ENCODE data around the gene CRYM.
"Not testable (repeated sequence)": the region's sequence is repeated elsewhere in the genome, so short reads cannot be mapped to it uniquely, and the experiment has no call there.

The CRYM gene

DNA sequence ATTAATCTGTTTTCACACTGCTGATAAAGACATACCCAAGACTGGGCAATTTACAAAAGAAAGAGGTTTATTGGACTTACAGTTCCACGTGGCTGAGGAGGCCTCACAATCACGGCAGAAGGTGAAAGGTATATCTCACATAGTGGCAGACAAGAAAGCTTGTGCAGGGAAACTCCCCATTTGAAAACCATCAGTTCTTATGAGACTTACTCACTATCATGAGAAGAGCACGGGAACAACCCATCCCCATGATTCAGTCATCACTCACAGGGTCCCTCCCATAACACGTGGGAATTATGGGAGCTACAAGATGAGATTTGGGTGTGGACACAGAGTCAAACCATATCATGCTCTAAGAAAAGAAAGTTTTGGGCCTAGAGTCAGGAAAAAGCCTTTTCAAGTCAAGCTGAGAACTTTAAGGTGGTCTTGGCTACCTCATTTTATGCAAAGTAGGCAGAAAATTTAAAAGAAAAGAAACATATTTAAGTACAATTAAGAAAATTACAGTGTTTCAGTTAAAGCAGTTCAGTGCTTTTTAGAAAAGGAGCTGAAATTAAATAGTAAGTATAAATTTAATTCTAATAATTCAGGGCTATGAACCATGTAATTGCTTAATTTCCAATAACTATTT is 24.9 kb upstream of the CRYM start:
- in situ Hi-C loops (cut with MboI; ENCODE audit: low sequenced_read_pairs, unreplicated experiment) = loop anchor here (10.0 kb wide), 1 partner anchor 1022 kb away; no protein-coding TSS in a partner anchor
- TF ChIP-seq, protein P1, sequence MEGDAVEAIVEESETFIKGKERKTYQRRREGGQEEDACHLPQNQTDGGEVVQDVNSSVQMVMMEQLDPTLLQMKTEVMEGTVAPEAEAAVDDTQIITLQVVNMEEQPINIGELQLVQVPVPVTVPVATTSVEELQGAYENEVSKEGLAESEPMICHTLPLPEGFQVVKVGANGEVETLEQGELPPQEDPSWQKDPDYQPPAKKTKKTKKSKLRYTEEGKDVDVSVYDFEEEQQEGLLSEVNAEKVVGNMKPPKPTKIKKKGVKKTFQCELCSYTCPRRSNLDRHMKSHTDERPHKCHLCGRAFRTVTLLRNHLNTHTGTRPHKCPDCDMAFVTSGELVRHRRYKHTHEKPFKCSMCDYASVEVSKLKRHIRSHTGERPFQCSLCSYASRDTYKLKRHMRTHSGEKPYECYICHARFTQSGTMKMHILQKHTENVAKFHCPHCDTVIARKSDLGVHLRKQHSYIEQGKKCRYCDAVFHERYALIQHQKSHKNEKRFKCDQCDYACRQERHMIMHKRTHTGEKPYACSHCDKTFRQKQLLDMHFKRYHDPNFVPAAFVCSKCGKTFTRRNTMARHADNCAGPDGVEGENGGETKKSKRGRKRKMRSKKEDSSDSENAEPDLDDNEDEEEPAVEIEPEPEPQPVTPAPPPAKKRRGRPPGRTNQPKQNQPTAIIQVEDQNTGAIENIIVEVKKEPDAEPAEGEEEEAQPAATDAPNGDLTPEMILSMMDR (IDR thresholded peaks at IDR 0.05; ENCODE audit: borderline replicate concordance, control extremely low read depth, extremely low read depth, insufficient read depth, missing control alignments) = no peak
- no peak for DNase-seq (ENCODE audit: low spot score)

DNA sequence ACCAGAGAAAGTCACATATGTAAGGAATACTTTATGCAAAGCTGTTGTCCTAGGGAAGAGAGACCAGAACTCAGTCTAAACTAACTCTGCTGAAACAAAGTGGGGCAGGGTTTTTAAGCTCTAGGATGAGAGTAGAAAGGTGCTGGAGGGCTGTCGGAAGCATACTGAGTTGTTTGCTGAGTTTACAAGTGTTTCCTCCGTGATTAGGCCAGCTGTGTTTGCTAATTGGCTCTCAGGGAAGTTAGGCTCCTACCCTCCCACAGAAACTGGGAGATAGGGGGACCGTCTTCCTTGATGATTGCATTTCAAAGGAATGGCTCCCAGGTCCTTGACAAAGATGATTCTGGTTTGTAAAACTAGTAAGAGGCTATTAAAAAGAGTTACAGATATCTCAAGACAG is 24.4 kb upstream of the CRYM start:
- no peak for DNase-seq (ENCODE audit: low spot score)
- in situ Hi-C loops (cut with MboI; ENCODE audit: low sequenced_read_pairs, unreplicated experiment) = loop anchor here (10.0 kb wide), 1 partner anchor 1022 kb away; no protein-coding TSS in a partner anchor
- TF ChIP-seq, protein P1 (IDR thresholded peaks at IDR 0.05; ENCODE audit: borderline replicate concordance, control extremely low read depth, extremely low read depth, insufficient read depth, missing control alignments) = no peak

DNA sequence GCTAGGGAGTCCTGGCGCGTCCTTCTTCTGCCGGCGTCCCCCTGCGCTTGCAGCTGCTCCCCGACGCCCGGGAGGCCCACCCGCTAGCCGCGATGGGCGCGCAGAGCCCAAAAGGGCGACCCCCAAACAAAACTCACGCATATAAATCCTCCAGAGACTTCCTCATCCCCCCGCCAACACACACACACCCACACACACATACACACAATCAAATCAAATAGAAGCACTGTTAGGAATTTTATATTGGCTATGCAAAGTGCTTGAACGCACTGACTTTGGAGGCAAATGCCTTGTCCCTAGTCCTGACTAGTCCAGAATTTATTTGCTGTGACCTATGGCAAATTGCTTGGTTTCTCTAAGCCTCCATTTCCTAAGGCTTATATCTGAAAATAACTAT is 23.8 kb upstream of the CRYM start:
- in situ Hi-C loops (cut with MboI; ENCODE audit: low sequenced_read_pairs, unreplicated experiment) = loop anchor here (10.0 kb wide), 1 partner anchor 1023 kb away; no protein-coding TSS in a partner anchor
- DNase-seq (ENCODE audit: low spot score) = no peak
- TF ChIP-seq, protein P1 (IDR thresholded peaks at IDR 0.05; ENCODE audit: borderline replicate concordance, control extremely low read depth, extremely low read depth, insufficient read depth, missing control alignments) = no peak

DNA sequence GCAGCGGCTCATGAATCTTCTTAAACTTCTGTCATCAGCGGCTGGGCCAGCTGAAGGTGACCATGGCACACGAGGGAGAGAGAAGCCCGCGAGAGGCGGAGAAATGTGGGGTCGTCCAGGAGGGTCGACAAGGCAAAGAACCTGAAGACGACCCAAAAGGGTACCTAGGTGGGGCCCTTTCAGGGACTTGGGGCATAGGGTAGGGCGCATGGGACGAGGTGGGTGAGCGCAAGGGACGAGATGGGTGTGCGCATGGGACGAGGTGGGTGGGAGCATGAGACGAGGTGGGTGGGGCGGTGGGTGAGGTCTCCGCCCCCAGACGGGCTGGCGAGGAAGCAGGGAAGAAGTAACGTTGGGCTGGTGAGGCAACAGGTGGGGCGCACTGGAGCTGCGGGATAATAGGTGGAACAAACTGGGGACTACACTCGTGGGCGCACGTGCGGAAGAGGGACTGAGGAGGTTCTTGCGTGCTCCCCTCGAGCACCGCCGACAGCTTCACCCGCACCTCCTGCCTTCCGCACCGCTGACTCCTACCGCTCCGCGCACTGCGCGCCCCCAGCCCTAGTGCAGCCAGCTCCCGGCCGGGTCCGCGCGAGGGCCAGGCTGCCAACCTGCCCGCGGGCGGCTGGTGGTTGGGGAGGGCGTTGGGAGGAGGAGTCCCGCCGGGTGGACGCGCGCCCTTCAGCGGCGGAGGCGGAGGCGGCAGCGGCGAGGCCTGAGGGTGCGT is 23.2 kb upstream of the CRYM start:
- in situ Hi-C loops (cut with MboI; ENCODE audit: low sequenced_read_pairs, unreplicated experiment) = loop anchor here (10.0 kb wide), 1 partner anchor 1023 kb away; no protein-coding TSS in a partner anchor
- TF ChIP-seq, protein P1 (IDR thresholded peaks at IDR 0.05; ENCODE audit: borderline replicate concordance, control extremely low read depth, extremely low read depth, insufficient read depth, missing control alignments) = no peak
- DNase-seq (ENCODE audit: low spot score) = peak; percentile 84

DNA sequence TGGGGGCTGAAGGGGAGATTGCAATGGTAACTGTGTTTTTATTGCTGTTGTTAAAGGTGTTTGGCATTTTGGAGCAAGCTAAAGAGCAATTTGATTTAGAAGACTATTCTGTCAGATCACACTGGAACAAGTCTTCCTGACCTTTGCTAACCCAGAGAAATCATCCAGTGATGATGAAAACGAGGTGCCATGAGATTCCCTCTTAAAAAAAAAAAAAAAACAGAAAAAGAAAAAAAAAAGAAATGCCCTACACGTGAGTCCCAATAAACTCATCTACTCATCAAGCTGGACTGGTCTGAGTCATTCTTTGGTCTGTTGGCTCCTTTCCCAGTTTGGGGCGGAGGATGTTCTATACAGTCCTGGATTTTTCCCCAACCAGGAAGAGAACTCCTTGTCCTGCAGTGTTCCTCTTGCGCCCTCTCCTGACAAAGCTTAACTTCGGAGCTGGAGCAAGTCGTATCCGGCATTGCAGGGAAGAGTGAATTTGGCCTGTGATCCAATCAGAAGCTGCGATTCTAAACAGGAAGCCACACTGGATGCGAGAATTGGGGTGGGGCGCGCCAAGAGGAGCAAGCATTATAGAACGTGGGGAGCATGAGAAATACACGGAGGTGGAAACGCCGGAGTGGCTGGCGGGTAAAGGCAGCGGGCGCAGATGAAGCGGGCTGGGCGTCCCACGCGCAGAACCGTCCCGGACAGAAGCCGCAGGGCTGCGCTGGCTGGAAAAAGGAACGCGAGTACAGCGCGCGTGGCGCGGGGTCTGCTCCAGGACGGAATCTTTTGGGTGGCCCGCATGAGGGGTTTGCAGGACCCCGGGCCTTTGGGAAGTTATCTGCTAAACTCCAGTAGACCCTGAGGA is 22.4 kb upstream of the CRYM start:
- in situ Hi-C loops (cut with MboI; ENCODE audit: low sequenced_read_pairs, unreplicated experiment) = loop anchor here (10.0 kb wide), 1 partner anchor 1024 kb away; no protein-coding TSS in a partner anchor
- TF ChIP-seq, protein P1 (IDR thresholded peaks at IDR 0.05; ENCODE audit: borderline replicate concordance, control extremely low read depth, extremely low read depth, insufficient read depth, missing control alignments) = peak; percentile 69
- peak; percentile 84 for DNase-seq (ENCODE audit: low spot score)

DNA sequence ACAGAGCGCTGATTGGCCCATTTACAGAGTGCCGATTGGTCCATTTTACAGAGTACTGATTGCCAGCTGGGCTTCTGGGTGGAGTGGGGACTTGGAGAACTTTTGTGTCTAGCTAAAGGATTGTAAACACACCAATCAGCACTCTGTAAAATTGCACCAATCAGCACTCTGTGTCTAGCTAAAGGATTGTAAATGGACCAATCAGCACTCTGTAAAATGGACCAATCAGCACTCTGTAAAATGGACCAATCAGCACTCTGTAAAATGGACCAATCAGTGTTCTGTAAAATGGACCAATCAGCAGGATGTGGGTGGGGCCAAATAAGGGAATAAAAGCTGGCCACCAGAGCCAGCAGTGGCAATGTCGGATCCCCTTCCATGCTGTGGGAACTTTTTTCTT is 11.7 kb upstream of the CRYM start:
- in situ Hi-C loops (cut with MboI; ENCODE audit: low sequenced_read_pairs, unreplicated experiment) = loop anchor here (10.0 kb wide), 1 partner anchor 105 kb away; no protein-coding TSS in a partner anchor
- not testable (repeated sequence) for DNase-seq (ENCODE audit: low spot score)

Measured in GM13976 (cell line).